ENCODE measurements around the gene FES. TPM values are rescaled to one million over a fixed set of nuclear protein-coding genes. Genes with fewer than 3 reads are reported as not detected.

The FES gene
- total and polyA plus RNA-seq, 2 of the 13 experiments (the other 11 are each of a cell fraction or from before 2014, with no cell fraction given): 4.0 to 9.5 TPM

DNA sequence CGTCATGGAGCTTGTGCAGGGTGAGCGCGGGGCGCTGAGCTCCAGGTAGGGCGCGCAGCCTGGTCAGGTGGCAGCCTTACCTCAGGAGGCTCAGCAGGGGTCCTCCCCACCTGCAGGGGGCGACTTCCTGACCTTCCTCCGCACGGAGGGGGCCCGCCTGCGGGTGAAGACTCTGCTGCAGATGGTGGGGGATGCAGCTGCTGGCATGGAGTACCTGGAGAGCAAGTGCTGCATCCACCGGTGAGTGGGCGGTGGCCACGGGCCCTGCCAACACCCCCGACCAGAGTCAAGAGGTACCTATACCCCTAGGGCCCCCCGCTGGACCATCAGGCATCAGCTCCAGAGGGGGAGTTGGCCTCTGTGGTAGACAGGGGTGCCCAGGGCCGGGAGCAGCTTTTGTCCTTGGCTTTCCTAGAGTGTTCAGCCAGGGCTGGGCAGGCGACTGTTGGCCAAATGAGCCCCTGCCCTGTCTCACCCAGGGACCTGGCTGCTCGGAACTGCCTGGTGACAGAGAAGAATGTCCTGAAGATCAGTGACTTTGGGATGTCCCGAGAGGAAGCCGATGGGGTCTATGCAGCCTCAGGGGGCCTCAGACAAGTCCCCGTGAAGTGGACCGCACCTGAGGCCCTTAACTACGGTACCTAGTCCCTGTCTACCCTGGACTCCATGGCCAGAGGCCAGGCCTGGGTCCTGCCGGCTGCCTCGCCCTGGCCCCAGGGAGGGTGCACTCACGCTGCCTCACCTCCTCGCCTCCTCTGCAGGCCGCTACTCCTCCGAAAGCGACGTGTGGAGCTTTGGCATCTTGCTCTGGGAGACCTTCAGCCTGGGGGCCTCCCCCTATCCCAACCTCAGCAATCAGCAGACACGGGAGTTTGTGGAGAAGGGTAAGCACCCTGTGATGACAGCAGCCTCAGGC, 9.1 kb downstream of the FES start (continued):
- 0 out of 2 replicates have a peak, but pooled peaks have one; percentile 21 for TF ChIP-seq ZNF124 (CRISPR knock-in tag; IDR thresholded peaks at IDR 0.05)
- TF ChIP-seq ZNF766 (CRISPR knock-in tag; IDR thresholded peaks at IDR 0.05; ENCODE audit: borderline replicate concordance): no peak
- peak; percentile 75; the same call in 1 of the 2 replicates for TF ChIP-seq SPEN (CRISPR knock-in tag; IDR thresholded peaks at IDR 0.05; ENCODE audit: low read depth)
- TF ChIP-seq SOX6 (IDR thresholded peaks at IDR 0.05): no peak
- TF ChIP-seq SOX6 (CRISPR knock-in tag; IDR thresholded peaks at IDR 0.05): peak; percentile 60
- TF ChIP-seq ZFP36L1 (CRISPR knock-in tag; IDR thresholded peaks at IDR 0.05): no peak
- TF ChIP-seq BCL6 (CRISPR knock-in tag; IDR thresholded peaks at IDR 0.05): peak; percentile 57
- TF ChIP-seq, protein P1, sequence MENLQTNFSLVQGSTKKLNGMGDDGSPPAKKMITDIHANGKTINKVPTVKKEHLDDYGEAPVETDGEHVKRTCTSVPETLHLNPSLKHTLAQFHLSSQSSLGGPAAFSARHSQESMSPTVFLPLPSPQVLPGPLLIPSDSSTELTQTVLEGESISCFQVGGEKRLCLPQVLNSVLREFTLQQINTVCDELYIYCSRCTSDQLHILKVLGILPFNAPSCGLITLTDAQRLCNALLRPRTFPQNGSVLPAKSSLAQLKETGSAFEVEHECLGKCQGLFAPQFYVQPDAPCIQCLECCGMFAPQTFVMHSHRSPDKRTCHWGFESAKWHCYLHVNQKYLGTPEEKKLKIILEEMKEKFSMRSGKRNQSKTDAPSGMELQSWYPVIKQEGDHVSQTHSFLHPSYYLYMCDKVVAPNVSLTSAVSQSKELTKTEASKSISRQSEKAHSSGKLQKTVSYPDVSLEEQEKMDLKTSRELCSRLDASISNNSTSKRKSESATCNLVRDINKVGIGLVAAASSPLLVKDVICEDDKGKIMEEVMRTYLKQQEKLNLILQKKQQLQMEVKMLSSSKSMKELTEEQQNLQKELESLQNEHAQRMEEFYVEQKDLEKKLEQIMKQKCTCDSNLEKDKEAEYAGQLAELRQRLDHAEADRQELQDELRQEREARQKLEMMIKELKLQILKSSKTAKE (CRISPR knock-in tag; IDR thresholded peaks at IDR 0.05; ENCODE audit: borderline replicate concordance): no peak
- TF ChIP-seq ZBTB25 (CRISPR knock-in tag; IDR thresholded peaks at IDR 0.05): no peak
- no peak; the same call in 1 of the 2 replicates for TF ChIP-seq ZBTB7B (CRISPR knock-in tag; IDR thresholded peaks at IDR 0.05)
- TF ChIP-seq ZNF543 (CRISPR knock-in tag; IDR thresholded peaks at IDR 0.05): peak; percentile 48; the same call in 1 of the 2 replicates
- TF ChIP-seq MEF2D (CRISPR knock-in tag; IDR thresholded peaks at IDR 0.05): 0 out of 2 replicates have a peak, but pooled peaks have one; percentile 29
- no peak for TF ChIP-seq ZSCAN9 (CRISPR knock-in tag; IDR thresholded peaks at IDR 0.05; ENCODE audit: borderline replicate concordance)
- TF ChIP-seq ZSCAN25 (CRISPR knock-in tag; IDR thresholded peaks at IDR 0.05): 0 out of 2 replicates have a peak, but pooled peaks have one; percentile 56
- TF ChIP-seq TBL1XR1 (IDR thresholded peaks at IDR 0.05; ENCODE audit: borderline replicate concordance, low read length, partially characterized antibody): no peak
- no peak for TF ChIP-seq PHF5A (CRISPR knock-in tag; IDR thresholded peaks at IDR 0.05; ENCODE audit: low read depth, unreplicated experiment)
- no peak for TF ChIP-seq ZNF224 (CRISPR knock-in tag; IDR thresholded peaks at IDR 0.05)
- 0 out of 2 replicates have a peak, but pooled peaks have one; percentile 53 for TF ChIP-seq DMAP1 (CRISPR knock-in tag; IDR thresholded peaks at IDR 0.05)
- TF ChIP-seq, protein P2, sequence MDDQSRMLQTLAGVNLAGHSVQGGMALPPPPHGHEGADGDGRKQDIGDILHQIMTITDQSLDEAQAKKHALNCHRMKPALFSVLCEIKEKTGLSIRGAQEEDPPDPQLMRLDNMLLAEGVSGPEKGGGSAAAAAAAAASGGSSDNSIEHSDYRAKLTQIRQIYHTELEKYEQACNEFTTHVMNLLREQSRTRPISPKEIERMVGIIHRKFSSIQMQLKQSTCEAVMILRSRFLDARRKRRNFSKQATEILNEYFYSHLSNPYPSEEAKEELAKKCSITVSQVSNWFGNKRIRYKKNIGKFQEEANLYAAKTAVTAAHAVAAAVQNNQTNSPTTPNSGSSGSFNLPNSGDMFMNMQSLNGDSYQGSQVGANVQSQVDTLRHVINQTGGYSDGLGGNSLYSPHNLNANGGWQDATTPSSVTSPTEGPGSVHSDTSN (CRISPR knock-in tag; IDR thresholded peaks at IDR 0.05; ENCODE audit: borderline replicate concordance): no peak
- no peak for TF ChIP-seq ZNF468 (CRISPR knock-in tag; IDR thresholded peaks at IDR 0.05)
- no peak for TF ChIP-seq ZNF253 (CRISPR knock-in tag; IDR thresholded peaks at IDR 0.05; ENCODE audit: borderline replicate concordance)
- TF ChIP-seq EHMT2 (IDR thresholded peaks at IDR 0.05; ENCODE audit: borderline replicate concordance, low read depth, low read length): no peak
- no peak for TF ChIP-seq SP1 (IDR thresholded peaks at IDR 0.05)
- no peak for TF ChIP-seq SP1 (CRISPR knock-in tag; IDR thresholded peaks at IDR 0.05)
- TF ChIP-seq MLX (CRISPR knock-in tag; IDR thresholded peaks at IDR 0.05): no peak
- 0 out of 2 replicates have a peak, but pooled peaks have one; percentile 40 for TF ChIP-seq ZNF772 (CRISPR knock-in tag; IDR thresholded peaks at IDR 0.05)
- no peak for TF ChIP-seq PPARG (CRISPR knock-in tag; conservative IDR thresholded peaks at IDR 0.05)

Measured in HepG2 (cell line).